SK-N-SH treated with all-trans-retinoic acid at 6 μM for 48 hours (cell line): ENCODE results near the gene CACNA1B.

Experiments used
- ATAC-seq: fragments of 200-7000 bp; cut with Tn5 transposase; 3 replicates; pipeline ENCODE4 v1.9.1; 2020; ENCODE audit warnings: mild to moderate bottlenecking, moderate library complexity
- ARNTL ChIP-seq: fragments of 450-650 bp; formaldehyde crosslinking; IDR thresholded peaks from 2 replicates; pipeline ENCODE4 v1.5.0; 2020; ENCODE audit warnings: low read depth, mild to moderate bottlenecking, moderate library complexity, borderline replicate concordance
- BACH2 ChIP-seq: fragments of 250-450 bp; sonication (Bioruptor Pico); IDR thresholded peaks from 2 replicates; pipeline ENCODE4 v1.9.0; 2021; ENCODE audit warnings: mild to moderate bottlenecking, borderline replicate concordance
- CREB5 ChIP-seq: fragments of 250-450 bp; sonication (Bioruptor Pico); IDR thresholded peaks from 2 replicates; pipeline ENCODE4 v1.5.1; 2020; ENCODE audit warnings: low read depth, mild to moderate bottlenecking, moderate library complexity
- CSDC2 ChIP-seq: fragments of 250-450 bp; sonication (Bioruptor Pico); IDR thresholded peaks from 2 replicates; pipeline ENCODE4 v1.5.0; 2020; ENCODE audit warnings: mild to moderate bottlenecking, moderate library complexity
- CSRNP3 ChIP-seq: fragments of 250-450 bp; sonication (Bioruptor Pico); IDR thresholded peaks from 2 replicates; pipeline ENCODE4 v1.5.1; 2021; ENCODE audit warnings: mild to moderate bottlenecking, moderate library complexity
- GLIS3 ChIP-seq: fragments of 250-450 bp; sonication (Bioruptor Pico); IDR thresholded peaks from 2 replicates; pipeline ENCODE4 v1.5.0; 2020; ENCODE audit warnings: mild to moderate bottlenecking, moderate library complexity
- ISL1 ChIP-seq: fragments of 250-450 bp; sonication (Bioruptor Pico); IDR thresholded peaks from 2 replicates; pipeline ENCODE4 v2.1.2; 2022; ENCODE audit warnings: mild to moderate bottlenecking, moderate library complexity
- OSR1 ChIP-seq: fragments of 250-450 bp; sonication (Bioruptor Pico); IDR thresholded peaks from 2 replicates; pipeline ENCODE4 v1.8.0; 2022; ENCODE audit warnings: moderate library complexity, mild to moderate bottlenecking, inconsistent platforms
- POU6F1 ChIP-seq: fragments of 250-450 bp; sonication (Bioruptor Pico); IDR thresholded peaks from 2 replicates; pipeline ENCODE4 v1.8.0; 2021; ENCODE audit warnings: low read depth, mild to moderate bottlenecking, moderate library complexity, borderline replicate concordance
- PPARA ChIP-seq: fragments of 250-450 bp; sonication (Bioruptor Pico); IDR thresholded peaks from 2 replicates; pipeline ENCODE4 v1.5.0; 2020; ENCODE audit warnings: mild to moderate bottlenecking, borderline replicate concordance
- RARB ChIP-seq: fragments of 250-450 bp; sonication (Bioruptor Pico); IDR thresholded peaks from 2 replicates; pipeline ENCODE4 v1.8.0; 2021; ENCODE audit warnings: mild to moderate bottlenecking, moderate library complexity
- TCF4 ChIP-seq: fragments of 250-450 bp; sonication (Bioruptor Pico); IDR thresholded peaks from 2 replicates; pipeline ENCODE4 v1.8.0; 2021; ENCODE audit warnings: mild to moderate bottlenecking, moderate library complexity, borderline replicate concordance
- TOX ChIP-seq: fragments of 250-450 bp; sonication (Bioruptor Pico); IDR thresholded peaks from 2 replicates; pipeline ENCODE4 v1.8.0; 2021; ENCODE audit warnings: mild to moderate bottlenecking, moderate library complexity, borderline replicate concordance
- ZC3H10 ChIP-seq: fragments of 250-450 bp; sonication (Bioruptor Pico); IDR thresholded peaks from 2 replicates; pipeline ENCODE4 v1.5.1; 2021; ENCODE audit warnings: mild to moderate bottlenecking, moderate library complexity
- ZFP3 ChIP-seq: fragments of 250-450 bp; sonication (Bioruptor Pico); IDR thresholded peaks from 2 replicates; pipeline ENCODE4 v1.5.0; 2020; ENCODE audit warnings: mild to moderate bottlenecking, moderate library complexity
- ZFP30 ChIP-seq: fragments of 450-650 bp; formaldehyde crosslinking; IDR thresholded peaks from 2 replicates; pipeline ENCODE4 v1.5.0; 2022; ENCODE audit warnings: mild to moderate bottlenecking, moderate library complexity
- ZNF70 ChIP-seq: fragments of 450-650 bp; formaldehyde crosslinking; IDR thresholded peaks from 2 replicates; pipeline ENCODE4 v1.5.0; 2020; ENCODE audit warnings: mild to moderate bottlenecking, moderate library complexity
- ZNF8 ChIP-seq: fragments of 450-650 bp; formaldehyde crosslinking; IDR thresholded peaks from 2 replicates; pipeline ENCODE4 v1.5.0; 2020; ENCODE audit warnings: mild to moderate bottlenecking, moderate library complexity
- TF ChIP-seq, protein P1 (sequence below): fragments of 250-450 bp; sonication (Bioruptor Pico); IDR thresholded peaks from 2 replicates; pipeline ENCODE4 v1.8.0; 2020; ENCODE audit warnings: mild to moderate bottlenecking, moderate library complexity, borderline replicate concordance

Gene CACNA1B

GRCh38 chr9:138022756-138023393, 145.3 kb downstream of the CACNA1B start:
- TF ChIP-seq CSRNP3 (CRISPR knock-in tag), result no peak
- no peak for TF ChIP-seq ZNF8
- no peak for TF ChIP-seq BACH2
- no peak for ATAC-seq

- TF ChIP-seq ZNF70, result no peak
- TF ChIP-seq PPARA (CRISPR knock-in tag), result no peak
- TF ChIP-seq POU6F1 (CRISPR knock-in tag), result no peak
- no peak for ATAC-seq
These were observed 146.0 kb downstream of the CACNA1B start for GRCh38 chr9:138023394-138024124.

DNA sequence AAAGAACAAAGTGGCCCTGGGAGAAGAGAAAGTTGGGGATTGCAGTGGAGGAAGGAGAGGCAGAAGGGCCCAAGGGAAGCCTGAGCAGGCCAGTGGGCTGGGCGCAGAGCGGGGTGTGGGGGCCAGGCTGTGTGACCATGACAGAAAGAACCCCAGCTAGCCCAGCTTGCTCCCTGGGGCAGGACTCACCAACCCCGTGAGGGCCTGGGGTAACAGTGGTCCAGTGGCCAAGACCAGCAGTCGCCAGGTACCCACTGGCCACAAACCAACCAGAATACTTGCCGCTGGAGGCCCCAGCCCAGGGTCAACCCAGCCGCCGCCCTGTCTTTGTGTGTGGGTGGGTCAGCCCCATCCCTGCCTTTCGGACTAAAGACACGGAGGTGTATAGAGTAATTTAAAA, 146.5 kb downstream of the CACNA1B start:
- no peak for ATAC-seq
- no peak for TF ChIP-seq GLIS3 (CRISPR knock-in tag)
- no peak for TF ChIP-seq TCF4 (CRISPR knock-in tag)
- TF ChIP-seq TOX (CRISPR knock-in tag), result no peak
- no peak for TF ChIP-seq ZFP30 (CRISPR knock-in tag)
- no peak for TF ChIP-seq ARNTL (CRISPR knock-in tag)
- no peak for TF ChIP-seq ZC3H10 (CRISPR knock-in tag)
- TF ChIP-seq, protein P1, sequence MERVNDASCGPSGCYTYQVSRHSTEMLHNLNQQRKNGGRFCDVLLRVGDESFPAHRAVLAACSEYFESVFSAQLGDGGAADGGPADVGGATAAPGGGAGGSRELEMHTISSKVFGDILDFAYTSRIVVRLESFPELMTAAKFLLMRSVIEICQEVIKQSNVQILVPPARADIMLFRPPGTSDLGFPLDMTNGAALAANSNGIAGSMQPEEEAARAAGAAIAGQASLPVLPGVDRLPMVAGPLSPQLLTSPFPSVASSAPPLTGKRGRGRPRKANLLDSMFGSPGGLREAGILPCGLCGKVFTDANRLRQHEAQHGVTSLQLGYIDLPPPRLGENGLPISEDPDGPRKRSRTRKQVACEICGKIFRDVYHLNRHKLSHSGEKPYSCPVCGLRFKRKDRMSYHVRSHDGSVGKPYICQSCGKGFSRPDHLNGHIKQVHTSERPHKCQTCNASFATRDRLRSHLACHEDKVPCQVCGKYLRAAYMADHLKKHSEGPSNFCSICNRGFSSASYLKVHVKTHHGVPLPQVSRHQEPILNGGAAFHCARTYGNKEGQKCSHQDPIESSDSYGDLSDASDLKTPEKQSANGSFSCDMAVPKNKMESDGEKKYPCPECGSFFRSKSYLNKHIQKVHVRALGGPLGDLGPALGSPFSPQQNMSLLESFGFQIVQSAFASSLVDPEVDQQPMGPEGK (CRISPR knock-in tag), result no peak
- TF ChIP-seq ZNF8, result no peak
- no peak for TF ChIP-seq PPARA (CRISPR knock-in tag)
- TF ChIP-seq BACH2, result no peak

- no peak for ATAC-seq
These were observed 147.3 kb downstream of the CACNA1B start for GRCh38 chr9:138024831-138025291.

DNA sequence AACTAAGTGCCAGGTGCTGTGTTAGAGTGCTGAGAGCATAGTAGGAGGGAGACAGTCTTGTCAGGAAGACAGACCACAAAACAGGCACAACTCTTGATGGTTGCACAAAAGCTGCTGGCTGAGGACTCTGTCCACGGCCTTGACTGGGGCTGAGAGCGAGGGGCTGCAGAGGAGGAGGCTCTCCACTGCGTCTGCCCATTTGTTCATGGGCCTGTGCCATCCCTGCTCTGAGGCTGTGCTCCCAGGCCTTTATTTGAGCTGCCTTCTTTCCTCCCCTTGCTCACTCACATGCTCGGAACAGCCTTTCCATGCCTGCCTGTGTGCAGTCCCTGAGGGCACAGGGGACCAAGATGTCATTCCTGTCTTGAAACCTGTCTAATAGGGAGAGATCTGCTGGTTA, 147.8 kb downstream of the CACNA1B start:
- ATAC-seq, result no peak
- TF ChIP-seq POU6F1 (CRISPR knock-in tag) (no peak), ZNF70 (no peak), CSRNP3 (CRISPR knock-in tag) (no peak), ZFP3 (CRISPR knock-in tag) (no peak), CREB5 (CRISPR knock-in tag) (no peak), TCF4 (CRISPR knock-in tag) (no peak), TOX (CRISPR knock-in tag) (no peak), ZFP30 (CRISPR knock-in tag) (no peak), ZC3H10 (CRISPR knock-in tag) (no peak), ISL1 (CRISPR knock-in tag) (no peak), OSR1 (no peak)

More at GRCh38 chr9:138024831-138025291, 147.3 kb downstream of the CACNA1B start:
- TF ChIP-seq TOX (CRISPR knock-in tag), result no peak
- TF ChIP-seq POU6F1 (CRISPR knock-in tag), result no peak
- TF ChIP-seq ZC3H10 (CRISPR knock-in tag), result no peak
- TF ChIP-seq TCF4 (CRISPR knock-in tag), result no peak
- TF ChIP-seq ZFP30 (CRISPR knock-in tag), result no peak
- no peak for TF ChIP-seq RARB
- TF ChIP-seq CSDC2 (CRISPR knock-in tag), result no peak
